OCI-LY7 (cell line): ENCODE measurements around the gene UBAC1. TPM values are rescaled to one million over a fixed set of nuclear protein-coding genes. Genes with fewer than 3 reads are reported as not detected.

ENCODE experiments used
- BruUV-seq: library from RNA; stranded (reverse); fragments of 400-500 nt; replicated peaks from 2 replicates; lab custom pipeline; 2021; lab: Mats Ljungman, UMichigan
- CTCF ChIA-PET: fragments of 300-600 bp; sonication (Branson Sonifier 250); formaldehyde crosslinking; loops from one replicate; lab custom pipeline; 2022; ENCODE audit warnings: antibody characterized with exemption; ENCODE audit not compliant: unreplicated experiment; lab: Charles Lee
- POLR2A ChIA-PET: fragments of 300-600 bp; sonication (Branson Sonifier 250); formaldehyde crosslinking; loops from one replicate; lab custom pipeline; 2022; ENCODE audit warnings: antibody characterized with exemption; lab: Charles Lee
- DNase-seq: peaks from one replicate; pipeline ENCODE4 v3.0.0-alpha.2; 2015; ENCODE audit warnings: low spot score
- H2AFZ ChIP-seq: fragments of 200-600 bp; sonication (generic), shearing (Covaris generic); 2 replicates; pipeline ENCODE4 v1.6.1; 2014; ENCODE audit warnings: mild to moderate bottlenecking, antibody characterized with exemption, low read length, moderate library complexity
- H3K27ac ChIP-seq: fragments of 200-600 bp; sonication (generic); 2 replicates; pipeline ENCODE4 v1.5.1; 2014; ENCODE audit warnings: mixed run types, low read depth, mild to moderate bottlenecking, moderate library complexity, low read length, inconsistent platforms; ENCODE audit not compliant: poor library complexity, severe bottlenecking
- H3K36me3 ChIP-seq: fragments of 200-600 bp; sonication (generic); 2 replicates; pipeline ENCODE4 v1.6.1; 2014; ENCODE audit warnings: mild to moderate bottlenecking, antibody characterized with exemption, low read length, moderate library complexity, mixed read lengths; ENCODE audit not compliant: insufficient read depth
- H3K4me1 ChIP-seq: fragments of 200-600 bp; sonication (generic); 2 replicates; pipeline ENCODE4 v1.5.1; 2014; ENCODE audit warnings: mild to moderate bottlenecking, low read length; ENCODE audit not compliant: insufficient read depth, poor library complexity, severe bottlenecking
- H3K4me2 ChIP-seq: fragments of 200-600 bp; sonication (generic); 2 replicates; pipeline ENCODE4 v1.6.1; 2014; ENCODE audit warnings: mild to moderate bottlenecking, low read length
- H3K4me3 ChIP-seq: fragments of 200-600 bp; sonication (generic); 2 replicates; pipeline ENCODE4 v1.5.1; 2014; ENCODE audit warnings: mild to moderate bottlenecking, low read depth, low read length; ENCODE audit not compliant: poor library complexity, severe bottlenecking
- H3K79me2 ChIP-seq: fragments of 200-600 bp; sonication (generic); 2 replicates; pipeline ENCODE4 v1.6.1; 2016; ENCODE audit warnings: low read depth, mild to moderate bottlenecking, low read length, moderate library complexity, mixed read lengths; ENCODE audit not compliant: insufficient read depth
- H3K9me2 ChIP-seq: fragments of 200-600 bp; sonication (generic); 2 replicates; pipeline ENCODE4 v1.6.1; 2016; ENCODE audit warnings: mild to moderate bottlenecking, low read length, mixed read lengths; ENCODE audit not compliant: insufficient read depth
- H3K9me3 ChIP-seq: fragments of 200-600 bp; sonication (generic); 2 replicates; pipeline ENCODE4 v1.6.1; 2014; ENCODE audit warnings: mild to moderate bottlenecking, mixed run types, low read length, mixed read lengths
- H4K20me1 ChIP-seq: fragments of 200-600 bp; sonication (generic); 2 replicates; pipeline ENCODE4 v1.6.1; 2014; ENCODE audit warnings: mild to moderate bottlenecking, antibody characterized with exemption, low read length, moderate library complexity, mixed read lengths; ENCODE audit not compliant: insufficient read depth
- EZH2phosphoT487 ChIP-seq: fragments of 200-600 bp; sonication (generic); IDR thresholded peaks from 2 replicates; pipeline ENCODE4 v1.6.1; 2018; ENCODE audit warnings: low read depth, borderline replicate concordance, mild to moderate bottlenecking, mixed run types, antibody characterized with exemption, low read length, moderate library complexity, mixed read lengths
- intact Hi-C: fragments of 100-400 bp; cut with micrococcal nuclease; formaldehyde crosslinking; loops from one replicate; pipeline ENCODE4 v1.10.0; 2022; ENCODE audit not compliant: unreplicated experiment
- total RNA-seq, 2 experiments: library from RNA; depleted of rRNA in 1 of 2; stranded (reverse); fragments of >200 nt in 1 of 2; shearing (Covaris generic) in 1 of 2; gene quantifications; 2 replicates each; pipeline ENCODE4 v1.2.3, GENCODE V29; 2014 to 2022
- TF ChIP-seq, protein P1 (sequence below): fragments of 200-600 bp; sonication (generic); conservative IDR thresholded peaks from 2 replicates; pipeline ENCODE4 v1.5.1; 2014; ENCODE audit warnings: mild to moderate bottlenecking, antibody characterized with exemption, low read length, moderate library complexity, mixed read lengths

UBAC1 gene
- total RNA-seq, 2 experiments from 2014 or later: 42.3 to 59.2 TPM

DNA sequence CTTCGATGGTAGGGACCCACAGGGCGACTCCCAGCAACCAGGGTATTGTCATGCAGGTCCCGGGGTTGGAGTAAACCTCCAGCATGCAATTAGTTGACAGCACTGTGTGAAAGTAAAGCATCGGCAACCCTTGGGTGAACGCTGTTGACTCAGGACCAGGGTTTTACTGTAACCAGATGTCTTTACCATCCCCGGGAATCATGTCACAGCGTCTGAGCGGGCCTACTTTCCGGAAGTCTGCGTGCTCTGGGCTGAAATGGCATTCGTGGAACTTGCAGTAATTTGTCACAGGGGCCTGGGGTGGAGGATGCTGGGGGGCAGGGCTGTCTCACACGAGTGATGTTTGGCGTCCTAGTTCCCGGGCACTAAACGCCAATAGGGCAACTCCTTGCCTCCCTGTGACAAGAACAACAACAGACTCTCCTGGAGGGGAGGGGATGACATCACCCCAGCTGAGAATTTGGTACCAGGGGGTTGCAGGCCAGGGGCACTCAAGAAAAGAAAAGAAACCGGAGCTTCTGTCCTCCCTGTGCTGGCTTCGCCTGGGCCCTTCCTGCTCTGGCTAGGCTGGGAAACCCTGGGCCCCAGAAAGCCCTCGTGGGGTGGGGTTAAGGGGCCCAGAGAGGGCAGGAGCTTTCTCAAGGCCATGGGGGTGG, 10.1 kb upstream of the UBAC1 start:
- no peak for DNase-seq
- TF ChIP-seq, protein P1, sequence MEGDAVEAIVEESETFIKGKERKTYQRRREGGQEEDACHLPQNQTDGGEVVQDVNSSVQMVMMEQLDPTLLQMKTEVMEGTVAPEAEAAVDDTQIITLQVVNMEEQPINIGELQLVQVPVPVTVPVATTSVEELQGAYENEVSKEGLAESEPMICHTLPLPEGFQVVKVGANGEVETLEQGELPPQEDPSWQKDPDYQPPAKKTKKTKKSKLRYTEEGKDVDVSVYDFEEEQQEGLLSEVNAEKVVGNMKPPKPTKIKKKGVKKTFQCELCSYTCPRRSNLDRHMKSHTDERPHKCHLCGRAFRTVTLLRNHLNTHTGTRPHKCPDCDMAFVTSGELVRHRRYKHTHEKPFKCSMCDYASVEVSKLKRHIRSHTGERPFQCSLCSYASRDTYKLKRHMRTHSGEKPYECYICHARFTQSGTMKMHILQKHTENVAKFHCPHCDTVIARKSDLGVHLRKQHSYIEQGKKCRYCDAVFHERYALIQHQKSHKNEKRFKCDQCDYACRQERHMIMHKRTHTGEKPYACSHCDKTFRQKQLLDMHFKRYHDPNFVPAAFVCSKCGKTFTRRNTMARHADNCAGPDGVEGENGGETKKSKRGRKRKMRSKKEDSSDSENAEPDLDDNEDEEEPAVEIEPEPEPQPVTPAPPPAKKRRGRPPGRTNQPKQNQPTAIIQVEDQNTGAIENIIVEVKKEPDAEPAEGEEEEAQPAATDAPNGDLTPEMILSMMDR: no peak
- Histone ChIP-seq H3K9me3 (no peaks in the 10 kb centered on the region), H3K27ac (no peak overlapping the region), H4K20me1 (no peaks in the 10 kb centered on the region), H3K4me3 (no peak overlapping the region), H3K9me2 (no peaks in the 10 kb centered on the region), H2AFZ (no peak overlapping the region), H3K4me2 (no peak overlapping the region), H3K79me2 (no peaks in the 10 kb centered on the region), H3K36me3 (no peaks in the 10 kb centered on the region), H3K4me1 (peaks cover 4% of the 10 kb centered on the region)
- no TSS peak for BruUV-seq
- ChIA-PET POLR2A (no interaction called here), CTCF (no interaction called here)
- intact Hi-C loops: no loop called here

DNA sequence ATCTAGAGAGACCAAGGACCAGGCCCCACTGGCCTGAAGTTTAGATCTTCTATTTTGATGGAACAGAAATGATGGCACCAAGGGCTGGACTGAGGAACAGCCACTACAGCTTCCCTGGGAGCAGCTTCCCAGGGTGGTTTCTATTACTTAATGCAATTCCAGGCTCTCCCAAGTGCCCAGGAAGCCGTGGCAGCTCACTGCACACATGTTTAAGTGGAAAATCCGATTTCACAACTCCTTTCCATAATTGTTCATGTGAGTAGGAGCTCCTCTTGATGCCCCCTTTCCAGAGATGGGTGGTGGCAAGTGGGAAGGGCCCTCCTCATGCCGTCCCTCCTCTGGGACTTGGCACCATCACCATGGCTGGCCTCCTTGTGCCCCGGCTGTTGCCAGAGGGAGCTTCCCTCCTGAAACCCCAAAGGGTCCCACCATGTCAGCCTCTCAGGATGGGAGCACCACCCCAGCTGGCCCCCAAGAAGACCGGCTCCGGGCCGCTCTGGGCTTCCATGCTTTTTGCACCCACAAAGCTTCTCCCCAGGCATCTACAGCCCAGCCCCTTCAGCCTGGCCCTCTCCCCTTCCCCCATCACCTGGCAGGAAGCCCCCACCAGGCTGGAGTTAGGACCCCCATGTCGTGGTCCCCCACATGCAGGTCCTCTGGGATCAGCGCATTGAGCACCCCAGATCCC, 9.1 kb upstream of the UBAC1 start:
- Histone ChIP-seq H2AFZ (no peak overlapping the region), H3K36me3 (no peaks in the 10 kb centered on the region), H4K20me1 (no peaks in the 10 kb centered on the region), H3K9me3 (no peaks in the 10 kb centered on the region), H3K27ac (no peak overlapping the region), H3K4me2 (no peak overlapping the region), H3K79me2 (no peaks in the 10 kb centered on the region), H3K9me2 (no peaks in the 10 kb centered on the region), H3K4me1 (peaks cover 4% of the 10 kb centered on the region), H3K4me3 (no peak overlapping the region)
- TF ChIP-seq EZH2phosphoT487: no peak
- TF ChIP-seq, protein P1: no peak
- no TSS peak for BruUV-seq
- ChIA-PET POLR2A (no interaction called here), CTCF (no interaction called here)
- DNase-seq: no peak
- intact Hi-C loops: no loop called here
